GM18858 (cell line): ENCODE data around the gene GRK5.

Experiments
- ATAC-seq: cut with Tn5 transposase; IDR thresholded peaks from one replicate; pipeline ENCODE4 v1.9.1; 2021; ENCODE audit not compliant: unreplicated experiment

The GRK5 gene

GRCh38 chr10:119337796-119338432 is 130.5 kb downstream of the GRK5 start:
- no peak for ATAC-seq

GRCh38 chr10:119339109-119339508 is 131.7 kb downstream of the GRK5 start:
- ATAC-seq: no peak

GRCh38 chr10:119340893-119341458 is 133.6 kb downstream of the GRK5 start:
- no peak for ATAC-seq

- ATAC-seq: no peak
These were observed 134.3 kb downstream of the GRK5 start for GRCh38 chr10:119341459-119342301.

GRCh38 chr10:119342335-119342734 is 135.0 kb downstream of the GRK5 start:
- no peak for ATAC-seq

GRCh38 chr10:119343011-119343601 is 135.7 kb downstream of the GRK5 start:
- no peak for ATAC-seq

- ATAC-seq: no peak
These were observed 137.0 kb downstream of the GRK5 start for GRCh38 chr10:119344381-119344780.

GRCh38 chr10:119346095-119346832 is 138.9 kb downstream of the GRK5 start:
- ATAC-seq: no peak

GRCh38 chr10:119347181-119347974 is 140.0 kb downstream of the GRK5 start:
- no peak for ATAC-seq

- ATAC-seq: no peak
These were observed 140.7 kb downstream of the GRK5 start for GRCh38 chr10:119348106-119348505.

- no peak for ATAC-seq
These were observed 141.3 kb downstream of the GRK5 start for GRCh38 chr10:119348516-119349240.

GRCh38 chr10:119349341-119349740 is 142.0 kb downstream of the GRK5 start:
- no peak for ATAC-seq

- ATAC-seq: no peak
These were observed 142.6 kb downstream of the GRK5 start for GRCh38 chr10:119349937-119350501.

GRCh38 chr10:119350502-119351097 is 143.2 kb downstream of the GRK5 start:
- ATAC-seq: no peak

- no peak for ATAC-seq
These were observed 143.8 kb downstream of the GRK5 start for GRCh38 chr10:119351189-119351588.

- no peak for ATAC-seq
These were observed 144.7 kb downstream of the GRK5 start for GRCh38 chr10:119352042-119352441.

- no peak for ATAC-seq
These were observed 145.4 kb downstream of the GRK5 start for GRCh38 chr10:119352807-119353206.

GRCh38 chr10:119353421-119353820 is 146.1 kb downstream of the GRK5 start:
- ATAC-seq: no peak

GRCh38 chr10:119355930-119356329 is 148.6 kb downstream of the GRK5 start:
- ATAC-seq: no peak
